Measurements from ENCODE around the gene VASH1.

Gene VASH1

GRCh38 chr14:76830556-76830955 lies 69.3 kb downstream of the VASH1 start:
- Histone ChIP-seq H3K23ac (ENCODE audit: low read length) (no peak overlapping the region), H3K36me3 (ENCODE audit: control insufficient read depth, insufficient read depth, low read length) (no peaks in the 10 kb centered on the region), H2AK5ac (ENCODE audit: low read length) (no peak overlapping the region), H2BK5ac (ENCODE audit: low read length) (no peak overlapping the region), H2BK15ac (replicated peaks; ENCODE audit: low read depth) (no peak overlapping the region), H3K4me3 (ENCODE audit: low read length) (no peak overlapping the region), H2BK120ac (ENCODE audit: low read depth, low read length) (no peak overlapping the region), H3K79me2 (ENCODE audit: control insufficient read depth, insufficient read depth, low read length) (no peaks in the 10 kb centered on the region), H3K79me1 (ENCODE audit: low read length) (no peaks in the 10 kb centered on the region), H4K8ac (ENCODE audit: low read depth, low read length) (no peak overlapping the region), H3K56ac (ENCODE audit: low read length) (no peak overlapping the region), H4K5ac (ENCODE audit: low read length) (no peak overlapping the region), H3K18ac (ENCODE audit: low read length) (no peak overlapping the region), H3K9ac (ENCODE audit: low read length) (no peak overlapping the region), H3K4ac (ENCODE audit: low read depth, low read length) (no peak overlapping the region), H3K4me2 (ENCODE audit: low read length) (no peak overlapping the region), H3K4me1 (ENCODE audit: control insufficient read depth, low read depth, low read length) (no peaks in the 10 kb centered on the region), H3K27me3 (ENCODE audit: insufficient read depth, low read length, poor library complexity) (no peaks in the 10 kb centered on the region), H3K27ac (ENCODE audit: low read depth, low read length) (no peak overlapping the region)
- no CpG with 5 or more reads among the region's 4 CpGs for WGBS (ENCODE audit: extremely low coverage, insufficient coverage, low lambda C conversion rate)
- DNase-seq = no peak

- no CpG with 5 or more reads among the region's 1 CpG for WGBS (ENCODE audit: extremely low coverage, insufficient coverage, low lambda C conversion rate)
- Histone ChIP-seq H3K18ac (ENCODE audit: low read length) (no peak overlapping the region), H4K5ac (ENCODE audit: low read length) (no peak overlapping the region), H3K9ac (ENCODE audit: low read length) (no peak overlapping the region), H3K4me1 (ENCODE audit: control insufficient read depth, low read depth, low read length) (no peaks in the 10 kb centered on the region), H3K79me1 (ENCODE audit: low read length) (no peaks in the 10 kb centered on the region), H3K36me3 (ENCODE audit: control insufficient read depth, insufficient read depth, low read length) (no peaks in the 10 kb centered on the region), H3K56ac (ENCODE audit: low read length) (no peak overlapping the region), H3K23ac (ENCODE audit: low read length) (no peak overlapping the region), H3K4me3 (ENCODE audit: low read length) (no peak overlapping the region), H3K79me2 (ENCODE audit: control insufficient read depth, insufficient read depth, low read length) (no peaks in the 10 kb centered on the region), H3K27me3 (ENCODE audit: insufficient read depth, low read length, poor library complexity) (no peaks in the 10 kb centered on the region), H3K27ac (ENCODE audit: low read depth, low read length) (no peak overlapping the region), H2AK5ac (ENCODE audit: low read length) (no peak overlapping the region), H3K4ac (ENCODE audit: low read depth, low read length) (no peak overlapping the region), H3K4me2 (ENCODE audit: low read length) (no peak overlapping the region), H2BK120ac (ENCODE audit: low read depth, low read length) (no peak overlapping the region), H4K8ac (ENCODE audit: low read depth, low read length) (no peak overlapping the region), H2BK5ac (ENCODE audit: low read length) (no peak overlapping the region), H2BK15ac (replicated peaks; ENCODE audit: low read depth) (no peak overlapping the region)
- no peak for DNase-seq
Measured at GRCh38 chr14:76832503-76832988, 71.3 kb downstream of the VASH1 start.
